GM19238 (cell line): ENCODE results near the gene MRAS.

ENCODE experiments used
- DNase-seq: peaks from one replicate; pipeline ENCODE4 v3.0.0; 2011; ENCODE audit warnings: low spot score; ENCODE audit not compliant: insufficient read length

MRAS gene

DNA sequence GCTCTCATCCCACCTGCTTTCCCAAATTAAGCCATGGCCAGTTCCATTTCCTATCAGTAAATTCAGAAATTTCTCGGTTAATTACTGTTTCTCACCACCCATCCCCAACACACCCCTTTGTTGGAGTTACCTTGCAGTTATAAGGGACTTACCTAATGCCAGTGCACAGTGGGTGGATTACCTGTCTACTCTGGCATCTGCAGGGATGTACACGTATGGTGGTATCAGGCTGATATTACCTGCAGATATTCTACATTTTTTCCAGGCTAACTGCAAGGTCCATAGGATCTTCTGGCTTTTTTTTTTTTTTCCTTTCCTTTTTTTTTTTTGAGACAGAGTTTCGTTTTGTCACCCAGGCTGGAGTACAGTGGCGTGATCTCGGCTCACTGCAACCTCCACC lies 7.9 kb upstream of the MRAS start:
- DNase-seq: no peak

DNA sequence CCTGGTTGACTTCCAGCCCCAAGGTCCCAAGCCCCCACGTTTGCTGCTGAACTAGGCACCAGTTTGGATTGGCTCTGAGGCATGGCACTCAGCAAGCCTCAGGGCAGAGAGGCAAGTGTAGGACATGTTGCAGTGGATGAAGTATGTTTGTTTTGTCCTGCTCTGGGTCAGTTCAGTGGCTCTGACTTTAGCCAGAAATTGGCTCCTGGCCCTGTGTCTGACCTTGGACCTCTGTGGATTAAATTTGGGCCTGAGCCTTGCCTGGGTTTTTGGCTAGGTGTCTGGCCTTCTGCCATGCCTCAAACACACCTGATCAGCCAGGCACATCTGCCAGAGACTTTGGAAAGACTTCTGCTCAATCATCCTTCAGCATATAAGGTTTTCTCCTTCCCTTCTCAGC lies 3.6 kb upstream of the MRAS start:
- DNase-seq: no peak

DNA sequence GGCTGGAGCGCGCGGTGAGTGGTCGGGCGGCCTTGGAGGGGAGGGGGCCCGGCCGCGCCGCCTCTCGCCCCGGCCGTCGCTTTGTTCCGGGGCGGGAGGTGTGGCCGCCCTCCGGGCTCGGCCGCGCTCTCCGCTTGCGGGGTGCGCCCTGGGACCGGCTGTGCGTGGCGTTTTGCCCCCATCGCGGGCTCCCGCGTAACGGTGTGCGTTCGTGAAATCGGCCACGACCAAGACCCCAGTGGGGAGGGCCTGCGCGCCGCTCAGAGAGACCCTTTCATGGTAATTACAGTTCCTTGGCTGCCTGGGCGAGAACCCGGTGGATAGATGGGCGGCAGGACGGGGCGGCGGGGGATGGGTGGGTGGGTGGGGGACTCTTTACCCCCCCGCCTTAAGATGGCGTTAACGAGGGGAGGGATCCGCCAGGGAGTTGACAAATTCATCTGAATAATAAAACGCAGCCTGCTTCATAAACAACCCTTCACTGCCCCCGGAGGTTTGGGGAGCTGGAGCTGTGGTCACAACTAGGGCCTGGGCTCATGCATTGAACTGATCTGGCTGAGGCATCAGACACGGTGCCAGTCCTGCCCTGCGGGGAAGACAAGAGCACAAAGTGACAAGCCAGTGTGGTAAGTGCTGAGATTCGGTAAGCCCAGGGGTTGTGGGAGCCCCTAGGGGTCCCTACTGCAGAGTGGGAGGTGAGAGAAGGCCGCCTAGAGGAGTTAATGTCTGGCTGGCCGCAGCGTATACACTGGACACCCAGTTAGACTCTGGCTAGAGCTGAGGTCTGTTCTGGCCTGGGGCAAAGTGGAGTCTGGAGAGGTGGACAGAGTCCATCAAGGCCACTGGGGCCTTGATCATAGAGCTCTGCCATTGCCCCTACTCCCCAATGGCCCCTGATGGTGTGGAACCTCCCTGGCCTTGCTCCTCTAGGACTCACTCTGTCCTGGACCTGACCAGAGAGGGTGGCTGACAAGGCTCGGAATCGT lies 668 bp downstream of the MRAS start:
- no peak for DNase-seq

DNA sequence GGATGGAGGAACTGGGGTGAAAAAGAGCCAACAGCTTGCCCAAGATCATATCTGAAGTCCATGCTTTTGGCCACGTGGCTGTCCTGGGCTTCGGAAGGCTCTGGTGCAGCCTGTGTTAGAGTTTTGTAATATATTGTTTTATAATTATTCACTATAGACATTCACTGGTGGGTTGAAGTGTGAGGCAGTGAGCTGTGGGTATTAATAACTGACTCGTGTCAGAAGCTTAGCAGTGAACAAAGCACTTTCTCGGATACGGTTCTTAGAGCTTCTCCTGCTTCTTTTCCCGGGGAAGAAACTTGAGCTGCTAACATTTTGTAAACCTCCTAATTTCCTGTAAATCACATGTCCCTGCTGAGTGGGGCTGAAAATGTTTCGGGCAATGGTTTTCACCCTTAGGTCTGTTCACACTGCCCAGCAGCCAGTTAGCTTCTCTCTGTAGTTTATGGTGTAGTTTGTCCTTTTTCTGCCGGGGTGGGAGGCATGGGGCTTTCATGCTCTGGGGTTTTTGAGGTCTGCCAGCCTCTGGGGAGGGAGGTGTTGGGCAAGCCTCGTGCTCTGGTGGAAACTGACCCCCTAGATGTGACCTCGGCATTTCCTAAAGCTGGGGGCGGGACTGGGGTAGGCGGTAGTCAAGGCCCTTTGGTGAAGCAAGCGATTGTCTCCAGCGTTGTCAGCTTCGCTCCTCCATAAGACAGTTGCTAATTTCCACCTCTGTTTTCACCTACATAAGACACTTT lies 1.7 kb downstream of the MRAS start:
- DNase-seq: no peak

DNA sequence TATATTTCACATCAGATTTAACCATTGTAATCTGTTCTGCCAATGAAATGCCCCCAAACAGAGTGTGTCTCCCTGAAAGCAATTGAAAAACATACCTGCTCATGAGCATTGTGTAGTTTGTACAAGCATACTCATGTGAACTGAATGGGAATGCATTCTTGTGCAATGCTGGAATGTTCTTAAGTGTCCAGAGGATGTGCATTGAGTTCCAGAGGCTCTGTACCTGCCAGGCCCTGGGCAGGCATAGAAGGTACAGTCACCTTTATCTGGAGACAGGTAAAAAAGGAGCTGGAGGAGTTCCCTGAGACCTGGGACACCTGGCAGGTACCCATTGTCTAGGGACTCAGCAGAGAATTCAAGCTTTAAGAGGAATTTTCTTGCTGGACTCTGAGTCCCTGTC lies 2.8 kb downstream of the MRAS start:
- no peak for DNase-seq

DNA sequence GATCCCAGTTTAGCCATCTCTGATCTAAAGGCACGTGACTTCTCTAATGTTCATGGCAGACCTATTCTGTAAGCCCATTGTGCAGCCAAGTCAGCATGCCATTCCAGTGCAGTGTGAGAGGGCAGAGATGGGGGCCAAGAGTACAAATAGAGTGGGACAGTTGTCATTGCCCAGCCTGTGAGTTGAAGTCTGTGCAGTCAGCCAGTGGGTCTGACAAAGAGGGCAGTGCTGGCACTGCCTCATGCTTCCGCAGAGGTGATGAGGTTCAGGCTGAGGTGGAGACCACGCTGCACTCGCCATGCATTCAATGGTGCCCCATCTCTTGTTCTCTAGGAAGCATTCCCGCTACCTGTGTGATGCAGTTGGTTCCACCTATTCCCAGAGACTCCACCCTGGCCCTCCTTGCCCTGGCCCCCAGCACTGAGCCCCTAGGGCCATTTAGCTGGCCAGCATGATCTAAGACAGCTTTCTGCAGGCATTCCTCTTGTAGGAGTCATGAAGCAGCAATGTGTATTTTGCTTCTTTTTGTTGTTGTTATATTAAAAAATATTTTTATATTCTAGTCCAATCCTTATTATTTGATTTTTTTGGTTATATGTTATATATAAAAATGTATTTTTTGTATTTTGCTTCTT lies 3.7 kb downstream of the MRAS start:
- DNase-seq: no peak

DNA sequence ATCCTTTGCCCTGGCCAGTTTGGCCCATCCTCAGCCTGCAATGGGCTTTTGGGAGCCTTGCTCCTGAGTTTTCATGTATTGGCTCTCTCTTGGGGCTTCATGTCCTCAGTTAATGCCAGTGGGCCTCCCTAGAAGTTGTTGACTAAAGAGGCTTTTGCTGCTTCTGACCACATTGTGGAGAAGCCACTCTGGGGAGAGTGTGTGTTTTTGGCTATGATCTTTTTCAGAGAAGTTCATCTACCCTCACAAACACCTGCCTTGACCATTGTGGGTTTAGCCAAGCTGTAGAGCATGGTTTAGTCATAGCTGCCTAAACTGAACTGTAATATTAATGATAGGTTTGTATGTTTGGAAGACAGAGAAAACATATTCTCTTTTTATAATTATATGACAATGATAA lies 6.0 kb downstream of the MRAS start:
- no peak for DNase-seq

DNA sequence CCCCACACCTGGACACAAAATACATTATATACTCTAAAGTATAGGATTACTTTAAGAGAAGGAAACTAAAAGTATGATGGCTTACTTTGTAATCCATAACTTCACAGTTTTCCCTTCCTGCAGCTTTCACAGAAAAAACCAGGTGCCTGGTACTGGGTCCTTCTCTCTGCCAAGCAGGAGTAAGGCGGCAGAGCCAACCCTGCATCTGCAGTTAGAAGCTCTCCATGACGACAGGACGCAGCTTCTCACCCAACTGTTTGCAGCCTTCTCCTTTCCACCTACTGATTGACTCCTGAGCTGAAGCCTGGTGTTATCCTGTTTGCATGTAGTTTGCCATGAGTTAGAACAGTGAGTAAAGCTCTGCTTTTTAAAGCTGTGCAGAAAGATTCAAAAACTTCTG lies 6.7 kb downstream of the MRAS start:
- no peak for DNase-seq

DNA sequence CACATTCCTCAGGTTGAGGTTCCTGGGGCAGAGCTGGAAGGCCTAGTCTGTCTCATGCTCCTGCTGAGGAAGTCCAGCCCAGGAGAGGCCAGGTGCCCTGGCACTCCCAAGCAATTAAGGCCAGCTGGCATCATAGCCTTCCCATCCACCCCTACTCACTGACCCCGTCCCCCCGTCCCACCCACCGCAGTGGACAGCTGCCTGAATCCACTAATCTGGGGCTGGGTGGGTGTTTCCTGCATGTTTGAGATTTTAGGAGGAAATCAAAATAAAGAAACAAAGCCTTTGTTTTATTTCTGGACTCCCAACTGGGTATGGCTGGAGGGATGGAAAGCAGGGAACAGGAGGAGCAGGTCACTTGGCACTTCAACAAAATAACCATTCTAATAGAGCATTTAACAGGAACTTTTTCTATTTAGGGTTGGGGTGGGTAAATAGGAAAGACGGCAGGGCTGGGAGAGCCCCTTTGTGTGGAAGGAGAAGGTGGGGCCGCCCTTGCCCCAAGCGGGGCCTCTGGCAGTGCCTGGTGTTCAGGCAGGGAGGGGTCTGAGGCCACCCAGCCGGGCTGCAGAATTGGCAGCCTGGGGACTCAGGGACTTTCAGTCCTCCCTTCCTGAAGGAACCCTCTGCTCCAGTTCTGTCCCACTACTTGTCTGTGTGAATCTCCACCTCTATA lies 8.5 kb downstream of the MRAS start:
- no peak for DNase-seq

DNA sequence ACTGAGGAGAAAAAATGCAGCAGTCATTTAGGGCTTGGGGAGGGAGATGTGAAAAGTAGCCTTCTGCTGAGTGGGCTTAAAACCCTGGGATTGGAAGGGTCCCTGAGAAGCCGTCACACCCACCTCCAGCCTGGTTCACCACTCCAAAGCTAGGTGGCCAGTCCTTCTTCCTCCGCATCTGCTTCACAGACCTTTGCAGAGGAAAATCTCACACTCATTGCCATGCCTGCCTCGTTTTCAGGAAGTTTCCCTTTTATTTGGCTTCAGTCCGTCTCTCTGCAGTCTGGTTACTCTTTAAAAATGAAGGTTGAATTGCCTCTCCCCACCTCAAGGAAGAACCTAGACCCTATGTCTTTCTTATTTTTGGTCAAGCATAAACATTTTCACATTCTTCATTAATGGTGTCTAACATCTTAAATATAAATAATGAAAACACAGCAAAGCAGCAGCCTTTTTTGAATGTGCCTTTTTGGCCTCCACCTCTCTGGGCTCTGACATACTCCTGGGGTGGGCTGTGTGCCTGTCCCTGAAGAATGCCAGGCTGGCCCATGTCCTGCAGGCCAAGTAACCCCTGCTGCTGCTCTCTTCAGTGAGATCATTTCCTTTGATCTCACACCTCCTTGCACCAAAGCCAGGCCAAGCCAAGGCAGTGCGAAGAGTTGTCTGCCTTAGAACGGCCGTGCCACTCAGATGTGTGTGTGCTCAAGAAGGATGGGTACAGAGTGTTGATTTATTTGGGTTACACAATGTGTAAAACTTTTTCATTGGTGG lies 11.0 kb downstream of the MRAS start:
- no peak for DNase-seq

DNA sequence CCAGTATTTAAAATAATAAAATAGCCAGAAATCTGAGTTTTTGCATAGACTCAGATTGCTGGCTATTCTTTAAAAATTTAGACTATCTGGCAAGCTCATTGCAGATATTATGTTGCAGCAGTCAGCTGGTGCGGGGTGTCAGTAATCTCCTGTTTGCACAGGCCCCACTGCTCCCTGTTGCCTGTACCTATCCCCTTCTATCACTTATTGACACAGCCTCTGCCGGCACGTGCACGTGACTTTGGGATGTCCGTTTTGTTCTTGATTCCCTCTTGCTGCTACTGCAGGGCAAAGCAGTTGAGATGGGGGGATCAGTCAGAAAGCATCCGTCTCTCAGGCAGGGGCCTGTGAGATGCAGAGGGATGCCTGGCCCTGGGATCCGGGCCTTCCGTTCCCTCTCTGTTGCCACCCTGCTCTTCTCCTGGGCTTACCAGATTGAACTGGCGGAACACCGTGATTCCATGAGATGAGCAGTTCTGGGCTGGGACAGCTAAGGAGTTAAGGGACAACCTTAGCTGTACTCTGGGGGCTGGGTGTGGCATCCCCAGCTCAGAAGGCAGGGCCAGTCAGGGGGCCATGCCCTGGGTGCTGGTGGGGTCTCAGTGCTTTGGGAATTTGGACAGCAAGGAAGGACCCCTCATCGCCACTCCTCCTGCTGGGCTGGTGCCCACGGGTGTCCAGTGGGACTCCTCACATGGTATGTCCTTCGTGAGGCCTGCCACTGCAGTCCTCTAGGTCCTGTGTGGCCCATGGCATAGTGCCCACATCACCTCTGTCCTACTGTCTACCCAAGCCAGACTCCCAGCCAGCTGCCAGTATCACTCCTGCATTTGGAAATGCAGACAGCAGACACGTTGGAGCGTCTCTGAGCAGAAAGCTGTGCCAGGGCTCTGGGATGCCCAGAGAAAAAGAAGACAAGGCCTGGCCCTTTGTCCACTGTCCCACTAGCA lies 11.8 kb downstream of the MRAS start:
- no peak for DNase-seq

DNA sequence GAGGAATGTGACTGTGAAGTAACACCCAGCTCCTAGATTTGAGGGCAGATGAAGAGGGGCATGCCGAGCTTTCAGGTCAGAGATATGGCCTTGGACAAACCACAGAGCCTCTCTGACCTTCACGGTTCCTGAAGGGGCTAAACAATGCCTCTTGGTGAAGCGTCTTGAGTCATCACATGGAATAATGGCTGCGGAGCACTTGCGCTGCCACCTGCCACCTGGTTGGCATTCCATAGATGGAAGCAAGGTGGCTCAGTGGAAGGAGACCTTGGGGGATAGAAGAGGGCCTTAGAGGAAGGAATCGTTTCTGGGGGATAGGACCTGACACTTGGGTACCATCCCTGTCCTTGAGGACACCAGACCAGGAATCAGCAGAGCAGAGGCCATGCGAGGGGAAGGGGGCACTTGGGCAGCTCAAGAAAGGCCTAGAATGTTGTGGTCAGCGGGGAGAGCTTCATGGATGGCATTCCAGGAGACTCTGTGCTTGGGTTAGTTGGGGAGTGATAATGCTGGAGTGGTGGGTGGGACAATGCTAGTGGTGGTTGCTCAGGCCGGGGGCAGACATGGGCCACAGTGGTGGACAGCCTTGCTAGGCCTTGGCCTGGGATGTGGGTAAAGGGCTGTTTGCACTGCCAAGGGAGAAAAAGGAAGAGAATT lies 12.6 kb downstream of the MRAS start:
- DNase-seq: no peak

DNA sequence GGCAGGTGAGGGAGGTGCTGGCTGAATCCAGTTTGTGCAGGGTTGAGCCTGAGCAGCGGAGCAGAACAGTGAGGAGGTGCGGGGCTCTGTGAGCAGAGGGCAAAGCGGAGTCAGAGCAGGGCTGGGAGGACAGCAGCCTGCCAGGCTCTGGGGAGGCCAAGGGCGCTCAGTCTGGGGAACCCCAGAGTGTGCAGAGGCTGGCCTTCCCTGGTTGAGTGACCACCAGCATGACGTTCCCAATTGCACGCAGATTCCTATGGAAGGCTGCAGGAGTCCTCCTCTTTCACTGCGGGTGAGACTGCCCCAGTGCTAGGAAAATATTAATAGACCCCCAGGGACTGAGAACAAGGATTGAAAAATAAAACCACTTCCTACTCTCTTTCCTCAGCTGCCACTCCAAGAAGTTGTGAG lies 13.2 kb downstream of the MRAS start:
- DNase-seq: no peak

DNA sequence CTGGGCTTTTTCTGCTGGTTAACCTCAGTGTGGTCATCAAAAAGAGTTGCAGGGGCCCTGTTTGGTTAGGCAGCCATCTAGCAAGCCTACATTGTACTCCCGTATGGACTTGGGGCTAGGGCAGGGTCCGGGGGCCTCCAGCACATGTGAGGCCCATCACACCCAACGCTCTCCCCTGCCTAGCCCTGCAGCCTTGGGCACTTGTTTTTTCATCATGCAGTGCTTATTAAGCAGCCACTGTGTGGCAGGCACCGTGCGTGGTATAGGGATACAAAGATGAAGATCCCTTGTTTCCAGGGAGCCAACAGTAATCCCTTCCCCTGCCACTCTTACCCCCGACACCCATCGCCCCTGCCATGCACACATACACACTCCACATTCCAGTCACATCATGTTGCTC lies 14.2 kb downstream of the MRAS start:
- DNase-seq: no peak

DNA sequence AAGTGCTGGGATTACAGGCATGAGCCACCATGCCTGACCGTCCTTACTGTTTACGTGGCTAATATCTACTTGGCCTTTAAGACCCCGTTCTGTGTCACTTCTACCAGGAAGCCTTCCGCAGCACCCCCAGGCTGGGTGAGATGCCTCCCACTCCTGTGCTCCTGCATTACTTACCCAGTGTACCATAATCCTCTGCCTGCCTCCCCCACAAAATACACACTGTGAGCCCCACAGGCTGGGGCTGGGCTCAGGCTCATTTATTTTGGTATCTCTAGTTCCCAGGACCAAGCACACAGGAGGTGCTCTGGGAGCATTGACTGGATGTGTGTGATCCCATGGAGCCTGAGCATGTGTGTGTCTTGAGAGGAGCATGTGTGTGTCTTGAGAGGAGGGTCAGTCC lies 14.9 kb downstream of the MRAS start:
- no peak for DNase-seq

DNA sequence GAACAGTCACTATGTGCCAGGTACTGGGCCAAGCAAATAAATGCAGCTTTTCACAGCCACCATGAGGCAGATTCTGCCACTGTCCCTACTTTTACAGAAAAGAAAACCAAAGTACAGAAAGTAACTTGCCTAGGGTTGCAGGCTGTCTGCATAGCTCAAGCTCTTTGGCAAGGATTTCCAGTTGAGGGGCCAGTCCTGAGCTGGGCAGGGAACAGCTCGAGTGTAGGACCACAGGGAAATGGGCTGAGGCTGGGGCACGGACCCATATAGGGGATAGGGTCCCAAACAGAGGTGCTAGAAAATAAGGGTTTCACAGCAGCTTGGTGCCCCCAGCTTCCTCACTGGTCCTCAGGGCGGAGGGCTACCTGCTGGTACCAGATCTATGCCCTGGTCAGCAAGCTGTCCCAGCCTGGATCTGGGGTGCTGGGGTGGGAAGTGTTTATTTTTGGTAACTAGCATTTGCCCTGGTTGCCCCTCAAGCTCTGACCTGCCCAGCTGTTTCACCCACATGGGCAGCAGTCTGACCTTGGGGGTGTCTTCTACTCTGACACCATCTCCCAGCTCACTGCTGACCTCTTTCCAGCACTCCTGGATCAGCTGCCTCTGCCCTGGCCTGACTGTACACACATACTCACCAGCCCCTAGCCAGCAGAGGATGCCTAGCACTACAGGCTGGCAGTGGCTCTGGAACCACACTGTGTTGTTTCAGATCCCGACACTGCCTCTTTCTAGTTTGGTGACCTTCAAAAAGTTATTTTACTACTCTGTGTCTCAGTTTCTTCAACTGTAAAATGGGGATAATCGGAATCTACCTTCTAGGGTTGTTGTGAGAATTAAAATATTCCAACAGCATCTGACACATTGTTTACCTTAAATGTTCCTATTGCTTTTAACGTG lies 16.2 kb downstream of the MRAS start:
- DNase-seq: no peak

DNA sequence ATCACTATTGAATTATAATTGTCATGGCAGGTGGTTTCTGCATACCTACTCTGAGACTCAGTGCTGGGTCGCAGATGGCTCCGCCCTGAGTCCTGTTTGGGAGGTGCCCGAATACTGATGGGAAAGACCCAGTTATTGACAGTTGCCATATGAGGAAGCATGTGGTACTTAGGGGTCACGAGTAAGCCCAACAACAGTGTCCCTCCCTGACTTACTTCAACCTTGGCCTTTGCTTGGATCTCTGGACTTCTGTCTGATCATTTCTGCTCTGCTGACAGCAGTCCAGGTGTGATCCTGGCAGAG lies 16.8 kb downstream of the MRAS start:
- no peak for DNase-seq

DNA sequence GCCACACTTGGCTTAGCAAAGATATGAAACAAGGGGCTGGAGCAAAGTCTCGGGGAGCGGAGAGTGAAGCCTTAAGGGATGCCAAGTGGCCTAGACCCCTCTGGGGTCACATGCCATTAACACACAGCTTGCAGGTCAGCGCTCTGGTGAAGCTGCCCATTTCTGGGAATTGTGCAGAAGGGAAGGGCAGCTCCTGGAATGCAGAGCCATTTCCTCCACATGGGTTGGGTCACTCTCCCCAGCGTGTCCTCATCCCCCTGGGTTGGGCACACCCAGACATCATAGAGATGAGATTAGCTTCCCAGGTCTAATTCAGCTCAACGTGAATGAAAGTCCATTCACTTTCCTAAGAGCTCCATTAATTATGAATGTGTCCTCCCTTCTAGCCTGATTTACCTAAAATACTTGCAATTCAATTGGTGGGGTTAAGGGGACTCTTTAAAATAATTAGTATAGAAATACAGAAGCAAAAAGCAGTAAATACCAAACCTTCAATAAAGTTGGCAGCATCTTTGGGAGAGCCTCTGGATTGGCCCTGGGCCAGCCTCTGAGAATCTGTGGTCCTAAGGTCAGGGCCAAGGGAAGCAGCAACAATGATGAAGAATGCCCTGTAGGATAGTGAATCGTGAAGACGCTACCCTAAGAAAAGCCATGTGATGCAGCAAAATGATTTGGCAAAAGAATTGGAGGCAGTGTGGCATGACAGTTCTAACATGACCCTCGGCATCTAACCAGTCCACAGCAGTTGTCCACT lies 17.8 kb downstream of the MRAS start:
- no peak for DNase-seq
